NCI-H460 (cell line): ENCODE measurements around the gene ACTG1. TPM values are rescaled to one million over a fixed set of nuclear protein-coding genes. Genes with fewer than 3 reads are reported as not detected.

ENCODE experiments used
- DNase-seq: peaks from one replicate; pipeline ENCODE4 v3.0.0-alpha.2; 2016; ENCODE audit warnings: low read depth; ENCODE audit errors: extremely low read depth
- total RNA-seq: library from RNA; depleted of rRNA; stranded (reverse); fragments of >200 nt; shearing (Covaris generic); gene quantifications from 2 replicates; pipeline ENCODE4 v1.2.3, GENCODE V29; 2014; rRNA removed

The ACTG1 gene
- total RNA-seq, 1 experiment from 2014 or later, result 3,093 TPM

DNA sequence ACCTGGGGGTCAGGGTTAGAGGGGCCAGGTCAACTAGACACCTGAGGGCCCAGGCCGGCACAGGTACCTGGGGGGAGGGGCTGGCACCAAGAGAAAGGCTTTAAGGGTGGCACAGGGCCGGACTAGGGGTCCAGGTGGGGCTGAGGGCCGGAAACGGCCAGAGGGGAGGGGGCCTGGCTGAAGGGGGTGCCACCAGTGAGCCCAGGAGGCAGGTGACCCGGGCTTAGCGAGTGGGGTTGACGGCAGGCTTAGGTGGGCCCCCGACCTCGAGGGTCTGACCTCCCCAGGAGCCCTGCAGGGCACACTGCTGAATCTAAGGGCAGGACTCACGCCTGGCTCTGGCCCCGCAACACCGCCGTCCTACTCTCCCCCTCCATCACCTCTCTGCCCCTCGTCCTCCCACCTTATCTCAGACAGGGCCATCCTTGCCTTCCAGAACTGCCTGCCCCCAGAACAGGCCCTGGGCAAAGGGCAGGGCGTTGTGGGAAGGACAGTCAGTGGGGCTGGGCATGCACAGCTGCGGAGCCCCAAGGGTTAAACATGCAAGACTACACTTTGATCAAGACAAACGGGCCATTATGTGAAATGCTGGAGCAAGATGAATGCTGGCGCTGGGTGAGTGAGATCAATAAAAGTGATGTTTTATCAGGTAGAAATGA is 44.4 kb downstream of the ACTG1 start:
- DNase-seq, result no peak

DNA sequence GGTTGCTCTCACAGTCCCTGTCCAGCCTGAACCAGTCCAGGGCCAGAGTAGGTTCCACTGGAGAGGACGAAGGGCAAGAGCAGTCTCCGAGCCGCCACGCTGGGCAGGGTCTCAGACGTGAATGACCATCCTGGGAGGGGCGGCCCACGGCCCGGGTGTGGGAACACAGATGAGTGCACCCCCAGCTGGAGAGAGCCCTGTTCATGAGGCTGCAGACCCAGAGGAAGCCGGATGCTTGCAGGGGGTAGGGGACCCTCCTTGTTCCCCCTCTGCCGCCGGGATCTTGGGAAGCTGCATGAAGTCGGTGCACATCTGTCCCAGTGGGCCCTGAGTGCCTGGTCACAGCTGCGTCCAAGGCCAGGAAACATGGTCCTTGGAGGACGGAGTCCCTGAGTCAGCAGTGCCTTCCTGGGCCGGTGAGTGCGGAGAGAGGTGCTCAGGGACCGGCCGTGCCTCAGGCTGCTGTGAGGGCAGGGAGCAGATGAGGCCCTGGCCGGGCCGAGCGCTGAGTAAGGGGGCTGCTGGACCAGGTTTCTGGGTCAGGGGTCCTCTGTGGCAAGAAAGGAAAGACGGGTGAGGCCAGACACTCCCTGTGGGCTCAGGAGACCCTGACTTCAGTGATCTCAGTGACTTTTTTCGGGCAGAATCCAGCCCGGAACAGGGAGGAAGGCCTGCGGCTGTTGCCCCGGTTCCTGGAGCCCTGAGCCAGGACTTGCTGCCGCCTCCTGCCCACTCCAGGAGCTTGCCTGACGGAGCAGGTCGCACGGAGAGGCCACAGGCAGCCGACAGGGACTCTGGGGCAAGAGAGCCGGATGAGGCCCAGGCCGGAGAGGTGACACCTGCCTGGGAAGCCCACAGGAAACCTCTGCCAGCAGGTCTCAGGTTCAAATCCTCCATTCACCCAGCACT is 45.8 kb downstream of the ACTG1 start:
- DNase-seq, result no peak

DNA sequence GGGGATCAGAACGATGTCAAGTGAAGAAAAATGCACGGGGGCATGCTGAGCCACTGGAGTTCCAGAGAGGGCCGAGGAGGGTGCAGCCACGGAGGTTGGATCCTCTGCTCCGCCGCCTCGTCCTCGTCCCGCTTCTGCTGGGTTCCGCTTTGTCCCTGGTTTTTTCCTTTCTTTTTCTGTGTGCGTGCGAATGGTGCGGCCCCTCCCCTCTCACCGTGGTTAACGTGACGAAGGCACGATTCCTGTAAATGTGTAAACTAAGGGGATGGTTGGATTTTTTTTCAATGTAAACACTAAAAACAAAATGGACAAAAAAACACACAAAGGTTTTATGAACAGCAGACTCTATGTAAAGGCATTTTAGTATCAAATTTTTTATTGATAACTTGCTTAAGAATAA is 46.7 kb downstream of the ACTG1 start:
- DNase-seq, result no peak

DNA sequence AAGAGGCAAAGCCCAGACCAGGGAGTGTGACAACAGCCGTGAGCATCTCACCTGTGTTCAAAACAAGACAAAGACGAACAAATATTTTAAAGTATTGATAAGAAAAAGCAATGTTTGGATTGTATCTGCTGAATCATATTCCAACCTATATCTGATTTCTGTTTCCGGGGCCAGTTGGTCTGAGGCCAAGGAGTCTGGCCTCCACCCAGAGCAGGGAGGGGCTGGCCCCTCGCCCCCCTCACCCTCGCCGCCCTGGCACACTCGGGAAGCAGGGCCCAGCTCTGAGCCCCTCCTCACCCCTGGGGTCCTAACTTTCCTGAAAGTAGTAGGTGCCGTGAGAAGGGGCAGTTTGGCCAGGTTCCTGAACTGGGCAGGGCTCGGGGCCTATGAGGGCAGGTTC is 48.0 kb downstream of the ACTG1 start:
- no peak for DNase-seq

DNA sequence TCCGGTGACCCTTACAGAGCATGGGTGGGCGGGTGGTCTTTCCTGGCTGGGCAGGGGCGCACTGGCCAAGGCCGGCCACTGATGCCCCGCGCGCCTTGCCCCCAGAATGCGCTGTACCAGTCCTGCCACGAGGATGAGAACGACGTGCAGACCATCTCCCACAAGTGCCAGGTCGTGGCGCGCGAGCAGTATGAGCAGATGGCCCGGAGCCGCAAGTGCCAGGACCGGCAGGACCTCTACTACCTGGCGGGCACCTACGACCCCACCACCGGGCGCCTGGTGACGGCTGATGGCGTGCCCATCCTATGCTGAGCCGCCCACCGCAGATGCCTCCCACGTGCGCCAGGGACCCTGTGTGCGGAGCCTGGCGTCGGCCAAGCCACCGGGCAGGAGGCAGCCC is 49.1 kb downstream of the ACTG1 start:
- DNase-seq, result no peak

DNA sequence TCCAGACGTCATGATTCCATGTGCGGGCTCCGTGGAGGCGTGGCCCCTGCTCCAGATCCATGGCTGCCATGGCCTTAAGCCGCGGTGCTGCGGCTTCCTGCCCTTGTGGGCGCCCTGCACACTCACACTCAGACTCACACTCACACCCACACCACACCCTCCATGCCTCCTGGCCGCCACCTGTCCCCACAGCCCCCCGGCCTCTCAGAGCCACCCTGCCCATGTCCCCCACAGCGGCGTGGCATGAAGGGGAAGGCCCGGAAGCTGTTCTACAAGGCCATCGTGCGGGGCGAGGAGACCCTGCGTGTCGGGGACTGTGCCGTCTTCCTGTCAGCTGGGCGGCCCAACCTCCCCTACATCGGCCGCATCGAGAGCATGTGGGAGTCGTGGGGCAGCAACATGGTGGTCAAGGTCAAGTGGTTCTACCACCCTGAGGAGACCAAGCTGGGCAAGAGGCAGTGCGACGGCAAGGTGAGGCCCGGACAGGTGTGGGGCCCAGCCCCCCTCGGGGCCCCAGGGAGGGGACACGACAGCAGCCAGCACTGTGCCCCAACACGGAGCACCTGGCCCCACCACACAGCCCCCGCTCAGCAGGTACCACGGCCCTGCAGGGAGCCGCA is 50.0 kb downstream of the ACTG1 start:
- DNase-seq, result no peak

DNA sequence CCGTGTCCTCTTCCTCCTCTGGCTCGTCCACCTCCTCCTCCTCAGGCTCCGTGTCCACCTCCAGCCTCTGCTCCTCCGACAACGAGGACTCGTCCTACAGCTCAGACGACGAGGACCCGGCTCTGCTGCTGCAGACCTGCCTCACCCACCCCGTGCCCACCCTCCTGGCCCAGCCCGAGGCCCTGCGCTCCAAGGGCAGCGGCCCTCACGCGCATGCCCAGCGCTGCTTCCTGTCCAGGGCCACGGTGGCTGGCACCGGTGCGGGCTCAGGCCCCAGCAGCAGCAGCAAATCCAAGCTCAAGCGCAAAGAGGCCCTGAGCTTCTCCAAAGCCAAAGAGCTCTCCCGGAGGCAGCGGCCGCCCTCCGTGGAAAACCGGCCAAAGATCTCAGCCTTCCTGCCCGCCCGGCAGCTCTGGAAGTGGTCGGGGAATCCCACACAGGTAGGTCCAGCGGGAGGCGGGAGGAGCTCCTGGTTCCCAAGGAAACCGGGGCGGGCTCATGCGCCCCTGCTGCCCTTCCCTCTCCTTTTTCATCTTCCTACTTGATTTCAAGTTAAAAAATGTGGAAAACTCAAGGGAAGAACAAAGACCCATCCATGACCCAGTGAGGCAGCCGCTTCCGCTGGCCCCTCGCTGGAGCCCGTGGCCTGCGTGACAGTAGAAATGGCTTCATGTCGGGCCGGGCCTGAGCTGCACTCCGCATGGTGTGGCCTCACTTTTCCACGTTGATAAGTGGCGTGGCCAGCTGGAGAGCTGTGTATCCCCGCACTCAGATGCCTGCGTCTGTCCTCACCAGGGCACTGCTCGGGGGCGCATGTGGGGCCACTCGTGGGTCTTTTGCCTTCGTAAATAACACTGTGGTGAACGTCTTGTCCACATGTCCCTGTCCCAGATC is 50.7 kb downstream of the ACTG1 start:
- no peak for DNase-seq

DNA sequence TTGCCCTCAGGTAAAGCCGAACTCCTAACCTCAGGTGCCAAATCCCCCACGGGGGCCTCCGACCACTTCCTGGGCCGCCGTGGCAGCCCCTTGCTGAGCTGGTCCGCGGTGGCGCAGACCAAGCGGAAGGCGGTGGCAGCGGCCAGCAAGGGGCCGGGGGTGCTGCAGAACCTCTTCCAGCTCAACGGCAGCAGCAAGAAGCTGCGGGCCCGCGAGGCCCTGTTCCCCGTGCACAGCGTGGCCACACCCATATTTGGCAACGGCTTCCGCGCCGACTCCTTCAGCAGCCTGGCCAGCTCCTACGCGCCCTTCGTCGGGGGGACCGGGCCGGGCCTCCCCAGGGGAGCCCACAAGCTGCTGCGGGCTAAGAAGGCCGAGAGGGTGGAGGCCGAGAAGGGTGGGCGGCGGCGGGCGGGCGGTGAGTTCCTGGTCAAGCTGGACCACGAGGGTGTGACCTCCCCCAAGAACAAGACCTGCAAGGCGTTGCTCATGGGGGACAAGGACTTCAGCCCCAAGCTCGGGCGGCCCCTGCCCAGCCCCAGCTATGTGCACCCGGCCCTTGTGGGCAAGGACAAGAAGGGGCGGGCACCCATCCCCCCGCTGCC is 51.6 kb downstream of the ACTG1 start:
- no peak for DNase-seq

Other genes with a start within 250 kb of the ACTG1 start
- gene SLC38A10, start 217.5 kb downstream of the ACTG1 start, total RNA-seq, result 41.8 and 49.3 TPM in 2 replicates
- gene BAHCC1, start 117.3 kb downstream of the ACTG1 start, total RNA-seq, result 6.0 and 6.7 TPM in 2 replicates
- 0.46 and 0.62 TPM in 2 replicates for gene FSCN2, start 15.6 kb upstream of the ACTG1 start, total RNA-seq
- gene FAAP100, start 39.6 kb upstream of the ACTG1 start, total RNA-seq, result 13.0 and 15.4 TPM in 2 replicates
- gene NPLOC4, start 124.3 kb upstream of the ACTG1 start, total RNA-seq, result 57.1 and 69.9 TPM in 2 replicates
- gene TSPAN10, start 124.4 kb upstream of the ACTG1 start, total RNA-seq, result 0.42 and 0.49 TPM in 2 replicates
- gene PDE6G, start 143.7 kb upstream of the ACTG1 start, total RNA-seq, result not detected in 2 replicates
- 47.5 and 60.0 TPM in 2 replicates for gene OXLD1, start 153.8 kb upstream of the ACTG1 start, total RNA-seq
- 20.3 and 21.7 TPM in 2 replicates for gene CCDC137, start 153.9 kb upstream of the ACTG1 start, total RNA-seq
- 35.3 and 36.4 TPM in 2 replicates for gene ARL16, start 171.0 kb upstream of the ACTG1 start, total RNA-seq
- 57.5 and 57.9 TPM in 2 replicates for gene HGS, start 171.2 kb upstream of the ACTG1 start, total RNA-seq
- gene MRPL12, start 190.6 kb upstream of the ACTG1 start, total RNA-seq, result 33.7 and 38.1 TPM in 2 replicates
- 9.4 and 12.6 TPM in 2 replicates for gene SLC25A10, start 199.5 kb upstream of the ACTG1 start, total RNA-seq